ENCODE measurements around the gene CTIF.

- TF ChIP-seq POLR2AphosphoS5 (IDR thresholded peaks at IDR 0.05; ENCODE audit: low read depth, low read length) (no peak), POLR2A (IDR thresholded peaks at IDR 0.05; ENCODE audit: low read depth, low read length) (no peak)
These were observed at the start of gene CTIF for GRCh38 chr18:48538531-48539405.
